ENCODE measurements around the gene STPG1. TPM values are rescaled to one million over a fixed set of nuclear protein-coding genes. Genes with fewer than 3 reads are reported as not detected.

STPG1 gene
- 6.3 to 7.0 TPM (median 6.8 TPM) in 5 replicates for total RNA-seq (2022; extraction: Qiagen RNA extraction)

GRCh38 chr1:24413350-24414163 lies at the start of gene STPG1:
Gene STPG1, minus strand, starts transcription at chr1:24413782. Its CDS starts 12,394 bp downstream, at chr1:24401388.

GRCh38 chr1:24415334-24415909 lies 1.8 kb upstream of the STPG1 start, which contains the start of gene NIPAL3:
Gene NIPAL3, plus strand, starts transcription at chr1:24415802. Its CDS starts 3,746 bp downstream, at chr1:24419548.

GRCh38 chr1:24319312-24319863 lies 94.2 kb downstream of the STPG1 start, which contains the start of gene GRHL3:
Gene GRHL3, plus strand, starts transcription at chr1:24319357. Its CDS starts 195 bp downstream, at chr1:24319552.

Other genes starting within 250 kb of the STPG1 start
- 0.80 to 1.3 TPM (median 0.99 TPM) in 5 replicates for gene IFNLR1, start 226.5 kb downstream of the STPG1 start, total RNA-seq (2022; extraction: Qiagen RNA extraction)
- gene GRHL3, start 94.4 kb downstream of the STPG1 start, total RNA-seq (2022; extraction: Qiagen RNA extraction), result 0.48 to 0.79 TPM (median 0.54 TPM) in 5 replicates
- gene NIPAL3, start 2.0 kb upstream of the STPG1 start, total RNA-seq (2022; extraction: Qiagen RNA extraction), result 6.2 to 8.9 TPM (median 6.8 TPM) in 5 replicates
- 10.1 to 14.0 TPM (median 13.1 TPM) in 5 replicates for gene RCAN3, start 89.1 kb upstream of the STPG1 start, total RNA-seq (2022; extraction: Qiagen RNA extraction)
- 0.02 to 0.08 TPM (median 0.04 TPM) in 5 replicates for gene NCMAP, start 142.3 kb upstream of the STPG1 start, total RNA-seq (2022; extraction: Qiagen RNA extraction)
- gene SRRM1, start 229.5 kb upstream of the STPG1 start, total RNA-seq (2022; extraction: Qiagen RNA extraction), result 31.8 to 57.6 TPM (median 41.8 TPM) in 5 replicates